NCI-H2171 treated with DMSO at 0.1 percent for 48 hours (cell line): ENCODE results near the gene INO80D.
"Not testable (repeated sequence)": the region's sequence is repeated elsewhere in the genome, so short reads cannot be mapped to it uniquely, and the experiment has no call there.

Experiments
- DNase-seq: peaks from one replicate; lab custom pipeline; 2025; lab: John Stamatoyannopoulos, UW

INO80D gene

DNA sequence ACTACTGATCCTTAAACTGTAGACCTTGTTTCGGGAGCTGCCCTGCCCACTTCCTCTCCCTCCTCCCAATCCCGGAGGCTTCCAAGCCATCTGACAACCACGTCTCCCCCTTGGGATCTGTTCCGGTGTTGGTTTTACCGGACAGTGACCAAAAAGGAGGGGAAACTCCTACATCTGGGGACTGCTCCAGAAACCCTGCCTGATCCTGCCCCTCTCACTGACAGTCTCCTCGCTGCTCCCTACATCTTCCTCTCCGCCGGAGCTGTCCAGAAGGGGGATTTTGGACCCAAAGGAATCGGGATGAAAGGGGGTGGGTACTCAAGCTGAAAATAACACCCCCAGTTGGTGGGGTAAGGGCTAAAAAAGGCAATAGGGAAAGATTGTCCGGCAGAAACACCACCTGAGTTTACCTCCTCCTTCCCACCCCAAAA is 1.5 kb downstream of the INO80D start:
- peak; percentile 50 for DNase-seq

DNA sequence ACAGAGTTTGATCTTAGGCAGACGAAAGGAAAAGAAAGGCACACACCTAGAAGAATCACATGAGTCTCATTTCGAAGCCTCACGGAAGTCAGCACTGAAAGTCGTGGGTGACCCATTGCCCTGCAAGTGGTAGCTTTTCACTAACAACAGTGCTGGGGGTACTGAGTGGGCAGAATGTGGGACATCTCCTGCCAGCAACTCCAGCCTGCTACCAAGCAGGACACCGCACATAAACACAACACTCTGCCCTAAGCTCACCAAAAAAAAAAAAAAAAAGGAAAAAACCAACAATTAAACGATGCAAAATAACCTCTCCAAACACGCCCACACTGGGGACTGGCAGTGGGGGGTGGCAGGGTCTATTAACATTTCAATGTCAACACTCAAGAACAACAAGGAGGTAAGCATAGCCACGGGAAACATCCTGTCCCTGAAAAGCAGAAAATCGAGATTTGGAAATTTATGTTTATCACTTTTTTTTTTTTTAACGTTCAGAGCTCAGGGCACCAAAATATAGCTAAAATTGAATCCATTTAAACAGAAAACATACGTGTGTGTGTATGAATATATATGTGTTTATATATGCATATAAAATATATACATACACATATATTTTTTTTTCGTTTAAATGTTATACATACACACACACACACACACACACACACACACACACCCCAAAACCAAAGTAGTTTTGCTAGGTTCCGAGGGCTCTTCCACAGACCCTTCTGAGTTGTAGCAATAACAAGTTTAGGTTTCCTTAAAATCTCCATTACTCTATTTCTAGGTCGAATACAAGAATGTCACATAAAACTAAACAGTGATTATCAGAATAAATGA is 2.2 kb downstream of the INO80D start:
- peak; percentile 40 for DNase-seq

DNA sequence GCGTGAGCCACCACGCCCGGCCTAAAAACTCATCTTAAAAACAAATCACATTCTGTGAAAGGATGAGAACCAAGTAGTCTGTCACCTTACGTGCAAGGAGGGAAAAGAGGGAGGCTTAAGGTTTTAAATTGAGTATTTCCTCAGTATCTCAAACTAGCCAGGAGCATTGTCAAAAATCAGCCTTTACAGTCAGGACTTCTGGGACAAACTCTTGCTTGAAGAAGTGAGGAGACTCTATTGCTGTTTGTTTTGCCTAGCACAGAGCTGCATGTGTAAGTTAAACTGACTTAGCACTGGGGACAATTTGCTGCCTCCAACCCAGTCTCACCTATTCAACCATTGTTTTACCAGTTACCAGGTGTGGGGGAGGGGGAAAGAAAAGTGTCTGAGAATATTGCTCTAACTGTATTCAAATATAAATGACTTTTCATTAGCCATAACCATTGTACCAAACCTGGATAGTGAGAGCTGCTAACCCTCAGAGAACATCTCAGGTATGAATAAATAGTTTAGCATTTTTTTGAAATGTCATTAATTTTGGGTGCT is 3.6 kb downstream of the INO80D start:
- DNase-seq = no peak

DNA sequence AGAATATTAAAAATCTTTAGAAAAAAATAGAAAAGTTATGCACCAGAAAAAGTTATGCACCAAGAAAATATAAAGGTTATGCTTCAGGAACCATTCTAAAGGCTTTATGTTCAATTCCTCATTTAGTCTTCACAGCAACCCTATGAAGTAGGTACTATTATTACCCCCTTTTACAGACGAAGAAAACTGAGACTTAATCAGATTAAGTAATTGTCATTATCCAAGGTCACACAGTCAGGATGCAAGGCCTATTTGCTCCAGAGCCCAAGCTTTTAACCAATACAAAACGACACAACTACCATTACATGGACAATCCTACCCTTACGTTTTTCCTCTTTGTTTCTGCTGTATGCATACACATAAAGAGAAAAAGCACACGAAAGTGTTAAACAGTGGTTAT is 5.0 kb downstream of the INO80D start:
- DNase-seq = no peak

DNA sequence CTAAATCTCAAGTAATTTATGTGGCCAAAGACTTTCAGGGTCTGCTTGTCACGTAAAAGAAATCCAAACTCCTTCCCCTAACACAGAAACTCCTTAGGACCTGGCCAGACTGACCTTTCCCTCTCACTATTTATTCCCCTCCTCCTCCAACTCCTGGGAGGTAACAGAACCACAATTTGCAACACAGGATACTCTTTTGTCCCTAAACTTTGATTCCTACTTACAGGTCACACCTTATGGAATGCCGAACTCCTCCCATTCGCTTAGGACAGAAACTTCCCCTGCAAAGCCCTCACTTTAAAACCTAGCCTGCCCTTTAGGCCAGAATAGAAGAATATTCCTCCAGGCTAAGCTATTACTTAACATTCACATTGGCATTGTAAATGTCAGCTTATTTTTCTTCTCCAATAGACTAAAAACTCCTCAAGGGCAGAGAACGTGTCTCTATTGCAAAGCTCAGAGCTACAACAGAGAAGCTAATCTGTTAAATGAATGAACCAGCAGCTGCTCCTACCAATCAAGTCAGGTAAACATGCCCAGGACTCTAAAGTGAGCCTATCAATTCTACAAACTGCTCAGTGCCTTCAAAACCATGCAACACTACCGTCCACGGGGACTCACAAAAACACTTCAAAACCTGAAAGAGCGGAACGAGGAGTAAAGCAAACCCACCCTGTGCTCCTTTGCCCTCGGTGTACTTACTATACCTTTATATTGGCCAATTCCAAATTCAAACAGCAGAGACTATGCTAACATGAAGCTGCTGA is 6.1 kb downstream of the INO80D start:
- no peak for DNase-seq

DNA sequence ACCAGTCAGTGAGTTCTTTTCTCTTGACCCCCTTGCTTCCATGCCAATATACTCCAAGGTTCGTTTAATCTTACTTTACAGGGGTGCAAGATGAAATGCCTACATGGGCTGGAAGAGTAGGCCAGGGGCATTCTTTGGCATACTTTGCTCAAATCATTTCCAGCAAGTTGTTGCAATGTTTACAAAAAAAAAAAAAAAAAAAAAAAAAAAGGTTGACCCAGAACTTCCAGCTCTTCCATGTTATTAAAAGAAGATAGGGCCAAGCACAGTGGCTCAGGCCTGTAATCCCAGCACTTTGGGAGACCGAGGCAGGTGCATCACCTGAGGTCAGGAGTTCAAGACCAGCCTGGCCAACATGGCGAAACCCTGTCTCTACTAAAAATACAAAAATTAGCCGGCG is 8.1 kb downstream of the INO80D start:
- DNase-seq = not testable (repeated sequence)

DNA sequence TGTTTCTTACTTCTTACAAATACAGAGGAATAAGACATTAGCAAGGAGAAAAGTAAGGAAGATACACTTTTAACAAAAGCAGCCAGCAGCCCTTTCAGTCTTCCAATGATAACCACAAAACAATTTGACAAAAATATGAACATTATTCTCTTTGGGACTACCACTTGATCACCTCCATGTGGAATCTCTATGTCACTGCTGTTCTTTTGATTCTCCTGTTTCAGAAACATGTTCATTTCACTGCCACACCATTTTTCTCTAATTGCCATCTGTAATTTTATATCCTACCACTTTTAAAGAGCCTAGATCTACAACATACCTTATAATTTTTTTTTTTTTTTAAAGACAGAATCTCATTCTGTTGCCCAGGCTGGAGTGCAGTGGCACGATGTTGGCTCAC is 10.9 kb downstream of the INO80D start:
- peak; percentile 59 for DNase-seq

DNA sequence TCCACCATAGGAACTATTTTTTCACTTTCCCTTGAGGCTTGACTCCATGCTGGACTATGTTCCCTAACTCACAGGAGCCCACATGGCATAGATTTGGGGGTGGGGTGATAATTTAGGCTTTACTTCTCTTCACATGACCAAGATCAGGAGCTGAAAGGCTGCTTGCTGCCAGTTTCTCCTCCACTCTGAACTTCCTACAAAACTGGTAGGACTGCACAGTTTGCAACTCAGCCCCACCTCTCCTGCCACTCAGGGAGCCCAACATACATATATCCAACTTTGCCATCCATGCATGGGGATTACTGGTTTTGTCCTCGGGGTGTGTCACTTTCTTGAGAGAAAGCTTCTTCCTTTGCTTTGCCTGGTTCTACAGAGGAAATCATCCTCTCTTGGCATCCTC is 14.2 kb downstream of the INO80D start:
- no peak for DNase-seq

DNA sequence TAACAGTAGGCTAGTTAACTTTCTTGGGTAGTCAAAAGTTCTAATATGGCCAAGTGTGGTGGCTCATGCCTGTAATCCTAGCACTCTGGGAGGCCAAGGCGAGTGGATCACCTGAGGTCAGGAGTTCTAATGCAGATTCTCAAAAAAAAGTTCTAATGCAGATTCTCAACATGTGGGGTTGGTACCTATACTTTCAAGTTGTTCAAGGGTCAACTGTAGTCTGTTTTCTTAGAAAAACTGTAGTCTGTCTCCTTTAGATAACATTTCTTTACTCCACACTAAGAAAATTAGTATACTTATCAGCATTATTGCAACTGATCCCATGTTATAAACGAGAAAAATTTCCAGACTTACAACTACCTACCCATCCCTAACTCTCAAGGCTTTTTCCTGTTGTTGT is 16.6 kb downstream of the INO80D start:
- no peak for DNase-seq

DNA sequence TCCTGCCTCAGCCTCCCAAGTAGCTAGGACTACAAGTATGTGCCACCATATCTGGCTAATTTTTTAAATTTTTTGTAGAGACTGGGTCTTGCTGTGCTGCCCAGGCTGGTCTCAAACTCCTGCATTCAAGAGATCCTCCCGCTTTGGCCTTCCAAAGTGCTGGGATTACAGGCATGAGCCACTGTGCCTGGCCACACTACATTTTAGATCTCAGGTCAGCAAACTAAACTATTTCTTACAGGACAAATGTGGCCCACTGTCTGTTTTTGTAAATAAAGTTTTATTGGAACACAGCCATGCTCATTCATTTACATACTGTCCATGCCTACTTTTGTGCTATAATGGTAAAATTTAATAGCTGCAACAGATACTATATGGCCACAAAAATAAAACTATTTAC is 17.8 kb downstream of the INO80D start:
- DNase-seq = no peak

DNA sequence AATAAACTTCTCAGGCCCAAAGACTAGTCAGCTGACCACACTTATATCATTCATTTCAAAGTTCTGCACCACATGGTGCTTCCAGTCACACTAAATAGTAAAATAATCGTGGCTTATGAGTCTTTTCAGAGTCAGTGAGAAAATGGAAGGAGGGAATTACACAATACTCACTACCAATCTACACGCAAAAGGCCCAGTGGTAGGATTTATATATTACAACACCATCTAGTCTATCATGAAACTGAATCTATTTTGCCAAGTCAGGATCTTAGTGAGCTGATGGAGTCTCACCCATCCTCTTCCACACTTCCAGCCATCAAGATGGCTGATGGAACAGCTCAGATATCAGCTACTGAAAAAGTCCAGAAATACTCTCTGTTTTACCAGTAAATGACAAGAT is 21.9 kb downstream of the INO80D start:
- DNase-seq = no peak

DNA sequence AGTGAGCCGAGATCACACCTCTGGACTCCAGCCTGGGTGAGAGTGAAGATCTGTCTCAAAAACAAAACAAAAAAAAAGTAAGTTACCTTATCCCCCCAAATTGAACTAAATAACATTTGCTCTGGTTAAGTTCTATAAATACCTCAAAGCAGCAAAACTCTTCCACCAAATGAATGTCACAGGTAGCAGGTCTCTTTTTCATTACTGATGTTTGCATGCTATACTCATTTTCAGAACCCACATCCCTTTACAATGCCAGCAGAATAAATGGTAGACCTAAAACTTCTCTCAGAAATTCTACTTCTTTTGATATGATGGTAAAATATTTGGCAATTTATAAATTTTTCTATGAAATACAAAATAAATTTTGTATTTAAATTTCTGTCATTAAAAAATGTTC is 22.3 kb downstream of the INO80D start:
- DNase-seq = no peak

DNA sequence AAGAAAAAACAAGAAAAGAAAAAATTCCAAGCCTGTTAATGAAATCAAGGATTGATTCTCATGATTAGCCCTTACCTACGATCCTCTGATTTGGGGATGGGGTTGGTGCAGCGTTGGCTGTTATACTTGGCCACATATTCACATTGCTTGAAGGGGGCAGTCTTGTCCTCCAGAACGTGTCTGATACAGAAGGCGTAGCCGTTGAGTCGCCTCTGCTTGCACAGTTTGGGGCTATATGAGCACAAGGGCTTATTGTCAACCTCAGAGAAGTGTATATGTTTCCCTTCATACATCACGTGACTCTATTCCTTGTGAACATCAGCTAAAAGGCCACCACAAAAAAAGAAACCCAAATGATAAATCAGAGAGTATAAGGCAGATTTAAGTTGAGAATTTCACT is 23.2 kb downstream of the INO80D start:
- DNase-seq = no peak

DNA sequence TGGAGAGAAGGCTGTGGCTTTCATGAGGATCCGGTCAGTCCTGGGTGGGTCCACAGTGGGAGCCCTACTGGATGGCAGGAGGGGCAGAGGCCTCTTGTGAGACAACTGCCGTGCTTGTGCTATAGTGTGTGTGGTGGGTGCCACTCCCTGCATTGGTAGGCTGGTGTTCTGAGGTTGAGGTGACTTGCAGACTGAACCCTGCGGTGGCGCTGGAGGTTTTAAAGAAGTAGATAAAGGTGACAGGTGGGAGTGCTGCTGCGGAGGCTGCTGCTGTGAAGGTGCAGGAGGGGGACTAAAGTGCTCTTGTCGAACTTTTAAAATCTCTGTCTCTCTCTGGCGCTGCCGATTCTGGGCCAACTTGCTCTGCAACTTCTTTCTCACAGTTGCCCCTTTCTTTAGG is 29.7 kb downstream of the INO80D start:
- DNase-seq = no peak

DNA sequence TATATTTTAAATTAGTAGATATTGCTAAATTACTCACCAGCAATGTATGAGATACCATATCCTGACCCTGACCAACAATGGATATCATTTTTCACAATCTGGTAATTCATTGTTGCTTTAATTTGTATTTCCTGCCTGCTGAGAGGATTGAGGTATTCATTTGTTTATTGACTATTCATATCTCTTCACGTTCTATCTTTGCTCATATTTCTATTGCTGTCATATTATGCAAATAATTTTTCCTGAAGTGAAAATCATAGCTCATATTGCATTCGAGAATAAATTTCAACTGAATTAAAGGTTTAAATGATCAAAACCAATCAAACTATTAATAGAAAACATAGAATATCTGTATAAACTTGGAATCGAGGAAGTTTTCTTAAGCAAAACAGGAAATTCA is 31.0 kb downstream of the INO80D start:
- DNase-seq = no peak

DNA sequence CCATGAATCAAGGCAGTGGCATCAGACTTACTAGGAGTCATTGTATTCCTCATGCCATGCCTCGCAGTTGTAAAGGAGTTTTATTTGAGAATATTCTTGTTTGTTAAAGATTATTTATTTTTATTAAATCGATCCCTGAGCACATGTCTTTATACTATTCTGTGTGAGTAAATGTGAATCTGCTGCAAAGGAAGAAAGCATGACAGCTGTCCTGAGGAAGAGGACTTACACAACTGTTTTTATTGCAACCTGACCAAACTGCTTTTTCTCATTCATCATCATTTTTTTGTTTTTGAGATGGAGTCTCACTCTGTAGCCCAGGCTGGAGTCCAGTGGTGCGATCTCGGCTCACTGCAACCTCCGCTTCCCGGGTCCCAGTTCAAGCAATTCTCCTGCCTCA is 34.1 kb downstream of the INO80D start:
- DNase-seq = no peak

DNA sequence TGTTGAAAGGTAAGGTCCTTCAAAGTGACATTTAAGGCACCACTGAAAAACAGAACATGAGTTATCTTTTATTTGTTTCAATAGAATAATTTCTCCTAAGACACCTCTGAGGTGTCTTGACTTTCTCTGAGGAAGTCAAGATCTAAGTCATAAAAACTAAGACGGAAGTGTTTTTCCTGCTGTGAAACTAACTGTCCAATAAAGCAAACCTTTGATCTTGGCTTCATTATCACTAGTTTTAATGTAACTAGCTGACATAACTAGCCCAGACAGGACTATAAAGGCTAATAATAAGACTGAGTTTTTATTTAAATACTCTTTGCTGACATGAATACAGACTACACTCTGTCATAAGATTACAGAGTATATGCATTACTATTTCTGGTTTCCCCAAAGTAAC is 36.6 kb downstream of the INO80D start:
- DNase-seq = no peak

DNA sequence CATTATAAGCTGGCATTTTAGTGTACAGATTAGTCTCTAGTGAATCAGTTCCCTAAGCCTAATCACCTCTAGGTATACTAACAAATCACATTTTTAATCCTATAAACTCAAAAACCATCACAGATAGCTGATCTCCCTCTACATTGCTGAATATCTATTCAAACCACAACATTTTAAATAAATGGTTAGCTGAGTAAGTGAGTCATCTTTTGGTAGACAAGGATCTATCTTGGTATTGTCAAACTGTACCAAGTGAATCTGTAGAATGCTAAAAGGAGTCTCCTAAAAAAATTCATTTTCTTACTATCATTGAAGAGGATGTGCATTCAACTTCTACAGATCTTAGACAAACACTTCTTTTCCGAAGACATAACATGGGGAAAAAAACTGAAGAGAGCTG is 40.7 kb downstream of the INO80D start:
- no peak for DNase-seq

DNA sequence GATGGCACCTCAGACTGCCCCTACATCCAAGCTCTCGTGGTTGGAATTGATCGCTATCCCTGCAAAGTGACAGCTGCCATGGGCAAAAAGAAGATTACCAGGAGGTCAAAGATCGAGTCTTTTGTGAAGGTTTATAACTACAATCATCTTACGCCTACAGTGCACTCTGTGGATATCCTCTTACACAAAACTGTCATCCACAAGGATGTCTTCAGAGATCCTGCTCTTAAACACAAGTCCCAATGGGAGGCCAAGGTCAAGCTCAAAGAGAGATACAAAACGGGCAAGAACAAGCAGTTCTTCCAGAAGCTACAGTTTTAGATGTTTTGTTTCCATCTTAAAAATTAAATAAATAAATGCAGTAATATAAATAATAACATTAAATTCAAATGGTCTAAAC is 45.4 kb downstream of the INO80D start:
- no peak for DNase-seq

DNA sequence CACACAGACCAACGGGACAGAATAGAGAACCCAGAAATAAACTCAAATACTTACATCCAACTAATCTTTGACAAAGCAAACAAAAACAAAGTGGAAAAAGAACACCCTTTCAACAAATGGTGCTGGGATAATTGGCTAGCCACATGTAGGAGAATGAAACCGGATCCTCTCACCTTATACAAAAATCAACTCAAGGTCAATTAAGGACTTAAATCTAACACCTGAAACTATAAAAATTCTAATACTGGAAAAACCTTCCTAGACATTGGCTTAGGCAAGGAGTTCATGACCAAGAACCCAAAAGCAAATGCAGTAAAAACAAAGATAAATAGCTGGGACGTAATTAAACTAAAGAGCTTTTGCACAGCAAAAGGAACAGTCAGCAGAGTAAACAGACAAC is 50.6 kb downstream of the INO80D start:
- DNase-seq = peak; percentile 58

DNA sequence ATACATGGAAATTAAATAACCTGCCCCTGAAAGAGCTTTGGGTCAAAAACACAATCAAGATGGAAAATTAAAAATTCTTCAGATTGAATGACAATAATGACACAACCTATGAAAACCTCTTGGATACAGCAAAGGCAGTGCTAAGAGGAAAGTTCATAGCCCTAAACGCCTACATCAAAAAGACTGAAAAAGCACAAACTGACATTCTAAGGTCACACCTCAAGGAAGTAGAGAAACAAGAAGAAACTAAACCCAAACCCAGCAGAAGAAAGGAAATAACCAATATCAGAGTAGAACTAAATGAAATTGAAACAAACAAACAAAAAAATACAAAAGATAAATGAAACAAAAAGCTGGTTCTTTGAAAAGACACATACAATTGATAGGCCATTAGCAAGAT is 52.5 kb downstream of the INO80D start:
- DNase-seq = not testable (repeated sequence)

DNA sequence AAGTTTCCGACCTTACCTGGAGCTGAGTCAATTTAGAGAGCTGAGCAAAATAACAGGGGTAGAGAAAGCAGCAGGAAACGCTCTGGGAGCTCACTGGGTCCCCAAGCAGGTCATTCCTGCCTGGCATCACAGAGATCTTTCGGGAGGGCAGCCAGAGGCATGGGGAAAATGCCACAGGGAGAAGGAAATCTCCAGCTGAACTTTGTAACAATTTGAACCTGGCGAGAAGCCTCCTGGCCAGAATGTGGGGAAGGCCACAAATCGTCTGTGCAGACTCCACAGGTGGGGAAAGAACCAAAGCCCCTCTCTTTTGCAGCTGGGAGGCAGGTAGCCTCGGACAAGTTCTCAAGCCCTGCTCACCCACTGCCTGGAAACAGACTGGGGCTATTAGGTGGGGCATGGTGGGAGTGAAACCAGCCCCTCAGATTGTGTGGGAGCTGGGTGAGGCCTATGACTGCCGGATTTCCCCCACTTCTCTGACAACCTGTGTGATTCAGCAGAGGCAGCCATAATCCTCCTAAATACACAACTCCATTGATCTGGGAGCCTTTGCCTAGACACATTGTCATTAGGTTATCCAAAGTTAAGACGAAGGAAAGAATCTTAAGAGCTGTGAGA is 53.9 kb downstream of the INO80D start:
- no peak for DNase-seq
